Activated naive CD8-positive, alpha-beta T cell treated with anti-CD3 and anti-CD28 coated beads, Interleukin-2, amount 10 ng/mL, durations not matched to agents 7 days and 5 days (primary cell): Measurements from ENCODE around the gene LONP1. TPM values are rescaled to one million over a fixed set of nuclear protein-coding genes. Genes with fewer than 3 reads are reported as not detected.
A peak's percentile ranks its signal among the peaks of the same experiment; 100 is the strongest.
"Not testable (repeated sequence)": the region's sequence is repeated elsewhere in the genome, so short reads cannot be mapped to it uniquely, and the experiment has no call there.

Experiments
- ATAC-seq: fragments of 150-1000 bp; cut with Tn5 transposase; one replicate; pipeline ENCODE4 v1.10.0; 2021; ENCODE audit warnings: low read depth, moderate library complexity
- POLR2A ChIA-PET: fragments of 350-600 bp; sonication (Branson Sonifier 250); formaldehyde crosslinking; loops from one replicate; lab custom pipeline; 2021; ENCODE audit warnings: antibody characterized with exemption; lab: Charles Lee
- DNase-seq: peaks from one replicate; pipeline ENCODE4 v3.0.0; 2021
- H3K27ac Mint-ChIP-seq: one replicate; pipeline ENCODE4 v1.8.0; 2022; ENCODE audit warnings: mild to moderate bottlenecking, mixed read lengths
- H3K27me3 Mint-ChIP-seq: one replicate; pipeline ENCODE4 v1.8.0; 2022; ENCODE audit warnings: mild to moderate bottlenecking, moderate library complexity, mixed read lengths
- H3K36me3 Mint-ChIP-seq: one replicate; pipeline ENCODE4 v1.8.0; 2021; ENCODE audit warnings: mild to moderate bottlenecking, mixed read lengths
- H3K4me1 Mint-ChIP-seq: one replicate; pipeline ENCODE4 v1.8.0; 2021; ENCODE audit warnings: mixed read lengths
- H3K4me3 Mint-ChIP-seq: one replicate; pipeline ENCODE4 v1.8.0; 2022; ENCODE audit warnings: mild to moderate bottlenecking, moderate library complexity, mixed read lengths
- H3K9me3 Mint-ChIP-seq: one replicate; pipeline ENCODE4 v1.8.0; 2021; ENCODE audit warnings: mixed read lengths
- total RNA-seq, 2 experiments: library from RNA; stranded (reverse); gene quantifications; one replicate each; pipeline ENCODE4 v1.2.3, GENCODE V29; 2021

Gene LONP1
- total RNA-seq, 2 experiments from 2014 or later: 112 to 120 TPM

DNA sequence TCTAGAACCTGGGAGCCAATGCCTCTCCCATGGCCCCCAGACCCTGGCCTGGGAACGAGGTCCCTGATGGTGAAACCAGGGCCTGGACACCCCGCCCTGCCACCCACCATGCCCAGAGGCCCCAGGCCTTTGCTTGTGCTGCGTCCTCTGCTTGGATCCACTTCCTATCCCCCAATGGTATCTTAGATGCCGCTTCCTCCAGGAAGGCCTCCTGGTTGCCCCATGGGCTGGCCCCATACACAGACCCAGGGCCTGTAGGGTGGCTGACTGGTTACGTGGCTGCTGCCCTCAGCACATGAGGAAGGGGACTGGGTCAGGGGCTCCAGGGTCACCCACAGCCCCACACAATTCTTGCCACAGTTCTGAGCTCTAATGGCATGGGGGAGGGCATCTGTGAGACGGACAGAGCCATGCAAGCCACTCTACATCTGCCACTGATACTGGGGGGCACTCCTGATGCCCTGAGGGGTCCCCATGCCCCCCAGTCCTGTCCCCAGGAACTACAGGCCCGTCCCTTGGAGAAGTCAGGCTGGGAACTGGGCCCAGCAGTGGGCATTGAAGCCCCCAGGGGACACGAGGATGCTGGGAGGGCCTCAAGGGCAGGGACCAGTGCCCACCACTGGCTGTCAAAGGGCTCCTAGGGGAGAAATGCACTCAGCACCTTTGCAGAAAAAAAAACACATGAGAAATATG, 24.8 kb downstream of the LONP1 start:
- Mint-ChIP-seq H3K27me3 (no peaks in the 10 kb centered on the region), H3K36me3 (peaks cover 18% of the 10 kb centered on the region), H3K4me1 (peaks cover 7% of the 10 kb centered on the region), H3K27ac (peak overlapping the region; percentile 21), H3K9me3 (no peaks in the 10 kb centered on the region), H3K4me3 (no peak overlapping the region)
- DNase-seq: no peak
- POLR2A ChIA-PET: no interaction called here
- no peak for ATAC-seq

DNA sequence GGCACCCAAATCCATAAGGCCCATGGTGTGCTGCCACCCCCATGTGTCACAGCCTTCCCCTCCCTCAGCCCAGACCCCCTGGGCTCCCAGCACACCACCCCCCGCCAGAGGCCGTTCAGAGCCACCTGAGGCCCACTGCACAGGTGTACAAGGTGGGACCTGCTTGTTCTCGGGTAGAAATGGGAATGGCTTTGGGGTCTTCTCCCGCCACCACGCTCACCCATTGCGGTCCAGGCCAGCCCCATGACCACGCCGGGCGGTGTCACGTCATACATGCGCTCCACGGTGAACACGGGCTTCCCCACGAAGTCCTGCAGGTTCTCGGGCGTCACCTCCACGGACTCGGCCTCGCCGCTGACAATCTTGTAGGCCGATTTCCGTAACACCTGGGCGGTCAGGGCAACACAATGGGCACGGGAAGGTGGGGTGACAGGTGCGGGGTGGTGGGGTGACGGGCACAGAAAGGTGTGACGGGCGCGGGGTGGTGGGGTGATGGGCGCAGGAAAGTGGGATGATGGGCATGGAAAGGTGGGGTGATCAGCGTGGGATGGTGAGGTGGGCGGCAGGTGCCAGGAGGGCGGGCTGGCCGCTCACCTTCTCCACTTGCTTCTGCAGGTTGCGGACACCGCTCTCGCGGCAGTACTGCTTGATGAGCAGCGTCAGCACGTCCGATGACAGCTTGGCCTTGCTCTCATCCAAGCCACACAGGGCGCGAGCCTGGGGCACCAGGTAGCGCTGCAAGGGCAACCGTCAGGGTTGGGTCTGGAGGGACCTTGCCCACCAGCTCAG, 25.6 kb downstream of the LONP1 start:
- Mint-ChIP-seq H3K4me1 (peaks cover 10% of the 10 kb centered on the region), H3K9me3 (no peaks in the 10 kb centered on the region), H3K27me3 (no peaks in the 10 kb centered on the region), H3K27ac (no peak overlapping the region), H3K4me3 (no peak overlapping the region), H3K36me3 (peaks cover 18% of the 10 kb centered on the region)
- no peak for ATAC-seq
- POLR2A ChIA-PET: interaction anchor here (0.6 kb wide), 1 partner anchor 111 kb away, joined by 5 read pairs; no protein-coding TSS in a partner anchor
- no peak for DNase-seq

DNA sequence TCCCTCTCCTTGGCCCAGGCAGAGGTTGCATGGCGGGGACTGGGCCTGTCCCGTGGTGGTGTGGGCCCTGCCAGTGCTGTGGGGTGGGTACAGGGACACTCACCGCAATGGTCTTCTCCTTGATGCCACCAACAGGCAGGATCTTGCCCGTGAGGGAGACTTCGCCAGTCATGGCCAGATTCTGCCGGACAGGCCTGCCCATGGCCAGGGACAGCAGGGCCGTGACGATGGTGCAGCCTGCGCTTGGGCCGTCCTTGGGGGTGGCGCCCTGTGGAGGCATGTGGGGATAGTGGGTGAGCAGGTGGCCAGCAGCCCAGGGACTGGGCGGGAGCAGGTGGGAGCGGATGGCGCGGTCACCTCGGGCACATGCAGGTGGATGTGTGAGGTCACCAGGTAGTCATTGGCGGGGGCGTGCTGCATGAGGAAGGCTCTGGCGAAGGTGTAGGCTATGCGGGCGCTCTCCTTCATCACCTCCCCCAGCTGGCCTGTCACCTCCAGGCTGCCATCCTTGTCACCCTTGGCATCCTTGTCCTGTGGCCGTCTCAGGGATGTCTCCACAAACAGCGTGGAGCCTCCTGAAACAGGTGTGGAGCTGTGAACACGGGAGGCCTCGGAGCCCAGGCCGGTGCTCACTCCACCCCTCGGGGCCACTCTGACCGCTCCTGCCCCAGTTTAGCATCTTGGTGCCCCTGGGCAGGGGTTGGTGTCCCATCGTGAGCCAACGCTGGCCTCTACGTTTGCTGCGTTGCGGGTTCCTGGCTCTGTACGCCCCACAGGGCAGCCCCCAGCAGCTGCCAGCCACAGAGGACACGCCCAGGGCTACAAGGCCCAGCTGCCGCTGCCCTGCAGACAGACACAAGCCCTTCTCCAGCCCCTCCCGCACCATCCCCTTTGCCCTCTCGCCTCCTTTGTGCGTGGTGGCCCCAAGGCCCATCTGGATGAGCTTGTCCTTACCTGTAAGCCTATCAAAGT, 26.5 kb downstream of the LONP1 start:
- ATAC-seq: no peak
- DNase-seq: no peak
- Mint-ChIP-seq H3K27me3 (no peaks in the 10 kb centered on the region), H3K36me3 (peaks cover 13% of the 10 kb centered on the region), H3K4me1 (peaks cover 12% of the 10 kb centered on the region), H3K4me3 (no peak overlapping the region), H3K27ac (no peak overlapping the region), H3K9me3 (no peaks in the 10 kb centered on the region)
- POLR2A ChIA-PET: interaction anchor here (0.6 kb wide), 1 partner anchor 110 kb away, joined by 5 read pairs; no protein-coding TSS in a partner anchor

DNA sequence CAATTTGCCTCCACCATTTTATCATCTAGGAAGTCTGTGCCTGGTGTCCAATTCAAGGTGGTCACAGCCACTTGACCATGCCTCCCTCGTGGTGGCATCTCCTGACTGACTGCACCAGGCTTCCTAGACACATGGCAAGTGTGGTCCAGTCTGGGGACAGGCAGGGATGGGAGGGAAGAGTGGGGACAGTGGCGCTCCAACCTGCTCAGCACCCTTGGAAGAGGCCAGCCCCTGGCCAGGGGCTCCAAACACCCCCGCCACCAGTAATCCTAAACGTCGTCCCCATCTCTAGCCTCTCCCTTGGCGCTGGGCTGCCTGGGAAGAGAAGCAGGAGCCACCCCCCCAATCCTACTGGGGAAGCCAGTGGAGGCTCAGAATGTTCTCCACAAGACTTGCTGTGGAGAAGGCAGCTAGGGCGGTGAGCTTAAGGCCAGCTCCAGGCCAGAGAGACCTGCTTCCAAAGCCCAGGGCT, 27.2 kb downstream of the LONP1 start:
- peaks cover 13% of the 10 kb centered on the region for H3K36me3 Mint-ChIP-seq
- peaks cover 13% of the 10 kb centered on the region for H3K4me1 Mint-ChIP-seq
- POLR2A ChIA-PET: no interaction called here
- DNase-seq (no peak), ATAC-seq (no peak)
- no peaks in the 10 kb centered on the region for H3K27me3 Mint-ChIP-seq
- H3K9me3 Mint-ChIP-seq: no peaks in the 10 kb centered on the region
- peak overlapping the region; percentile 98 for H3K4me3 Mint-ChIP-seq
- H3K27ac Mint-ChIP-seq: no peak overlapping the region

DNA sequence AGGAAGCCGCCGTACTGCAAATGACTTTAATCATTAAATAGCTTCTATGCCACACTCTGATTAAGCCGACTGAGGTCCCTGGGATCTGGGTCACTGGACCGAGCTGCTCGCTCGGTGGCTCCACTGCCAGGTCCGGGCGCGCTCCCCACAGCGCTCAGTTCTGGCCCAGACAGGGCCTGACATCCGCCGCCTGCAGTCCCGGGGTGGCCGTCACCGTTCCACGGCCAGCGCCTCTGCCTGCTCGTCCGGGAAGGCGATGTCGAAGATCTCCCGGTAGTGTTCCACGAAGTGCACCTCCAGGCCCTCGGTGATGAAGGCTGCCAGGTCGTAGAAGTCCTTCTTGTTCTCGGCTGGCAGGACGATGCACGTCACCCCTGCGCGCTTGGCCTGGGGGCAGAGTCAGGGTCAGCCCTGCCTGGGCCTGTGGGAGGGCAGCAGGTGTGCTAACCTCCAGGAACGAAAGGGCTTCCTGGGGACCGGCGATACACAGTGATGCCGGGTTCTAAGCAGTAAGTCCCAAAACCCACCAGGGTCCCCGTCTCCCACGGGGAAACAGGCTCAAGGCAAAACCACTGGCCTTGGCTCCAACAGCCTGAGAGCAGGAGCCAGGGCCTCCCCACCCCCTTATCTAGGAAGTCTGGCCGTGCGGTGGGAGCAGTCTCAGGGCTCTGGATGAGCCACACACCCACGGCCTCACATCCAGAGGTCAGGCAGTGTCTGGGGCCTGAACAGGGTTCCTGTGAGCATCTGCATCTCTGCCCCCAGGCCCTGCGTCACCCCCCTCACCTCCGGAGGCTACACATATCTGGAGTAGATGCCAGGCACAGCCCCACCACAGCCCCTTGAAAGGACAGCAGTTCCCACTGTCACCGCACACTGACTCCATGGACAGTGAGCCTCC, 27.9 kb downstream of the LONP1 start:
- ATAC-seq (no peak), DNase-seq (no peak)
- Mint-ChIP-seq H3K9me3 (no peaks in the 10 kb centered on the region), H3K27me3 (no peaks in the 10 kb centered on the region), H3K36me3 (peaks cover 13% of the 10 kb centered on the region), H3K27ac (peak overlapping the region; percentile 54), H3K4me3 (peak overlapping the region; percentile 98), H3K4me1 (peaks cover 13% of the 10 kb centered on the region)
- POLR2A ChIA-PET: interaction anchor here (1.2 to 3.8 kb wide), 4 partner anchors 16 to 136 kb away, joined by 4 to 60 read pairs (median 15); partner anchors contain the start of genes CATSPERD, LONP1, SAFB and SAFB2

DNA sequence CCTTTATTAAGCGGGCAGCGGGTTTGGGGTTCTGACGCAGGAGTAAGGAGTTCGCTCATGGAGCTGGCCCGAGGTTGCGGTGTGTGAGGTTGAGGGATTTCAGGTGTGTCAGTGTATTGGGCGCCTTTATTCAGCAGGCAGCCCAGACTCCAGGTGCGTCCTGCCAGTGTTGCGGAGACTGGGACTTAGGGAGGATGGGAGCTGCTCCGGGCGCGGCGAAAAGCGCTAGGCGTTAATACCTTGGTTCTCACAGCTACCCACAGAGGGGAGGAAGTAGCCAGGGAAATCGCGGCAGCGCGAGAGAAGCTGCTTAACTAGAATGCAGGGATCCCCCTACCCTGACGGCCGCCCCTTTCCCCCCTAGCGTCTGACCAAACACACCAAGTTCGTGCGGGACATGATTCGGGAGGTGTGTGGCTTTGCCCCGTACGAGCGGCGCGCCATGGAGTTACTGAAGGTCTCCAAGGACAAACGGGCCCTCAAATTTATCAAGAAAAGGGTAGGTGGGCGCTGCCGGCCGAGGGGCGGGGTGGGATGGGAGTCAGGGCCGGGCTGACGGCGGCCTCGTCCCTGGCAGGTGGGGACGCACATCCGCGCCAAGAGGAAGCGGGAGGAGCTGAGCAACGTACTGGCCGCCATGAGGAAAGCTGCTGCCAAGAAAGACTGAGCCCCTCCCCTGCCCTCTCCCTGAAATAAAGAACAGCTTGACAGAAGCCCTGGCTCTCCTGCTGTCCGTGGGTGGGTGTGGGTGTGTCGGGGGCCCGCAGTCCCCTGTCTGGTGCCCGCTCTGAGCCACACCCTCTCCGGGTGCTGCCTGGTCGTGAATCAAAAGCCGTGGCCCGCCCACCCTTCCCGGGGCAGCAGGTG, 28.8 kb downstream of the LONP1 start:
- Mint-ChIP-seq H3K27ac (peak overlapping the region; percentile 95), H3K9me3 (no peaks in the 10 kb centered on the region), H3K27me3 (no peaks in the 10 kb centered on the region), H3K4me3 (peak overlapping the region; percentile 98), H3K4me1 (peaks cover 16% of the 10 kb centered on the region), H3K36me3 (peaks cover 13% of the 10 kb centered on the region)
- DNase-seq: peak; percentile 63
- ATAC-seq: no peak
- POLR2A ChIA-PET: interaction anchor here (0.9 to 3.8 kb wide), 6 partner anchors 10 to 137 kb away, joined by 4 to 60 read pairs (median 6); partner anchors contain the start of genes CATSPERD, LONP1, SAFB and SAFB2

DNA sequence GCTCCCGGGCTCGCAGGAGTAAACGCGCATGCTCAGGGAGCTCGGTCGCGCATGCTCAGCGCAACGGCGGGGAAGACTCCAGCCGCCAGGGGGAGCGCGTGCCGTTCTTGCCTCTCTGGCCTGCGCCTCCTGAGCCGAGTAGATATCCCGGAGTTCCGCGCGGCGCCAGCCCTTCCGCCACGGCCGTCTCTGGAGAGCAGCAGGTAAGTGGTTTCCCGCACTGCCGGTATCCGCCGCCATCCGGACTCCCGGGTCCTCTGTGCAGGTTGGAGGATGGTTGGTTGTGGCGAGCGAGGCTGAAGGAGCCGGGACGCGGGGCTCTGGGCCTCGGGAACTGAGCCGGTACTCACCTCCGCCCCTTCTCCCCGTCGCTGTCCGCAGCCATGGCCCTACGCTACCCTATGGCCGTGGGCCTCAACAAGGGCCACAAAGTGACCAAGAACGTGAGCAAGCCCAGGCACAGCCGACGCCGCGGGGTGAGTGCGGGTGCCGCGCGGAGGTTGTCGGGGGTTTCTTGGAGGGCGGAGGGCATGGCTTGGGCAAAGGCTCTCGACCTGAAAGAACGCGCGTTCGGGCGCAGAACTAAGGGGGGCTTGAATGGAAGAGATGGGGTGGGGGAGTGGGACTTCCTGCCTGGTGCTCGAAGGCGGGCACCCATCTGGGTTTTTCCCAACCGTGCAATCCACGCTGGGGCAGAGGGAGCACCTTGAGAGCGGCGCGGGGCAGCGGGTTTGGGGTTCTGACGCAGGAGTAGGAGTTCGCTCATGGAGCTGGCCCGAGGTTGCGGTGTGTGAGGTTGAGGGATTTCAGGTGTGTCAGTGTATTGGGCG, 29.6 kb downstream of the LONP1 start, which contains the start of gene RPL36:
Gene RPL36, plus strand, starts transcription at position 171 of the 830 bp plus-strand sequence. Its CDS starts 213 bp downstream, at position 384.
- DNase-seq (peak; percentile 100), ATAC-seq (peak; percentile 69)
- POLR2A ChIA-PET: interaction anchor here (0.6 to 3.8 kb wide), 13 partner anchors 10 to 213 kb away, joined by 3 to 60 read pairs (median 6); partner anchors contain the start of genes CATSPERD, LONP1, NDUFA11 and SAFB
- Mint-ChIP-seq H3K27me3 (no peaks in the 10 kb centered on the region), H3K36me3 (peaks cover 13% of the 10 kb centered on the region), H3K4me1 (peaks cover 16% of the 10 kb centered on the region), H3K27ac (peak within 1 kb of the TSS; percentile 95), H3K9me3 (no peaks in the 10 kb centered on the region), H3K4me3 (peak within 1 kb of the TSS; percentile 98)

DNA sequence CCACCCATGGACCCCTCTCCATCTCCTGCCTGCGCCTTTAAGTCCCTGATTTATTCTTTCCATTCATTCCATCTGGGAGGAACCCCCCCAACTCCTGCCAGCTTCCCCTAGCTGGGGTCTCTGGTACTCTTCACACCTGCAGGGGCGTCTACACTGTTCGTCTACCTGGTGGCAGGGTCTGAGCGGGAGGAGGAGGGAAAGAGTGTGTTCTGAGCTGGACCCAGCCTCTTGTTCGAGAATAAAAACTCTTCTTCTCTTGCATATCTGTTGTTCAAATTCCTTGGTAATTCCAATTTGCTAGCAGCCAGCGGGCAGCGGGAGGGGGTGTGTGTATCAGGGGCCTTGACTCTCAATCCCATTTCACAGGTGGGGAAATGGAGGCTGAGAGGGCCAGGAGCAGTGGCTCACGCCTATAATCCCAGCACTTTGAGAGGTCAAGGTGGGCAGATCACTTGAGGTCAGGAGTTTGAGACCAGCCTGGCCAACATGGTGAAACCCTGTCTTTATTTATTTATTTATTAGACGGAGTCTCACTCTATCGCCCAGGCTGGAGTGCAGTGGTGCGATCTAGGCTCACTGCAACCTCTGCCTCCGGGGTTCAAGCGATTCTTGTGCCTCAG, 31.6 kb downstream of the LONP1 start:
- Mint-ChIP-seq H3K4me1 (peaks cover 16% of the 10 kb centered on the region), H3K36me3 (peaks cover 14% of the 10 kb centered on the region), H3K27ac (peak overlapping the region; percentile 67), H3K4me3 (peak overlapping the region; percentile 49)
- H3K27me3 Mint-ChIP-seq, H3K9me3 Mint-ChIP-seq, ATAC-seq, DNase-seq: not testable (repeated sequence)
- POLR2A ChIA-PET: interaction anchor here (2.9 to 3.8 kb wide), 2 partner anchors 30 to 31 kb away, joined by 26 to 60 read pairs; partner anchors contain the start of genes CATSPERD and LONP1

DNA sequence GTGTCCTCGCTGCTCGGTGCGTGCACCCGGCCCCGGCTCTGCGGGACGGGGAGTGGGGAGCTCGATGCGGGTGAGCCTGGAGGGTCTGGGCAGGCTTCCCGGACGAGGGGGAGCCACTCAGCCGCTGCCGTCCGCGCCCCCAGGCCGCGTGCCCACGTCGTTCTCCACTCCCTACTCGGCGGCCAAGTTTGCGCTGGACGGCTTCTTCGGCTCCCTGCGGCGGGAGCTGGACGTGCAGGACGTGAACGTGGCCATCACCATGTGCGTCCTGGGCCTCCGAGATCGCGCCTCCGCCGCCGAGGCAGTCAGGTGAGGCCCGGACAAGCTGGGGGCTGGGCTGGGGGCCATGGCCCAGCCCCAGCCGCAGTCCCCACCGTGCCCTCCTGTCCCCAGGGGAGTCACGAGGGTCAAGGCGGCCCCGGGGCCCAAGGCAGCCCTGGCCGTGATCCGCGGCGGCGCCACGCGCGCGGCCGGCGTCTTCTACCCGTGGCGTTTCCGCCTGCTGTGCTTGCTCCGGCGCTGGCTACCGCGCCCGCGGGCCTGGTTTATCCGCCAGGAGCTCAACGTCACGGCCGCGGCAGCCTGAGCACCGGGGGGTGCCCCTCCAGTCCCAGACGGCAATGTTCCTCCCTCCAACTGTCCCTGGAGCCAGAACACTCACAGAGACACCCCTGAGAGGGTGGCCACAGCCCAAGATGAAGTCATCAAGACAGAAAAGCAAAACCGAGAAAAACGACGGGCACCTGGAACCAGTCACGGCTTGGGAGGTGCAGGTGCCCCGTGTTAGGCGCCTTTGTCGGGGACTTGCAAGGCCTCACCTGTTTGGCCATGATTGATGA, 32.4 kb downstream of the LONP1 start:
- peak overlapping the region; percentile 94 for H3K27ac Mint-ChIP-seq
- POLR2A ChIA-PET: interaction anchor here (0.6 to 2.9 kb wide), 7 partner anchors 26 to 1156 kb away, joined by 3 to 29 read pairs (median 4); partner anchors contain the start of genes CATSPERD, LONP1, SAFB and SAFB2
- no peaks in the 10 kb centered on the region for H3K9me3 Mint-ChIP-seq
- DNase-seq (no peak), ATAC-seq (no peak)
- peaks cover 13% of the 10 kb centered on the region for H3K36me3 Mint-ChIP-seq
- peak overlapping the region; percentile 90 for H3K4me3 Mint-ChIP-seq
- peaks cover 2% of the 10 kb centered on the region for H3K27me3 Mint-ChIP-seq
- H3K4me1 Mint-ChIP-seq: peaks cover 16% of the 10 kb centered on the region
